Heart left ventricle (tissue), 13 donors: Measurements from ENCODE around the gene RXFP1.

Experiments used
- CTCF ChIP-seq, 12 donors: fragments of 200-600 bp; sonication (generic) in 4 of 12; IDR thresholded peaks; one replicate each; pipeline versions ENCODE4 v1.5.0 to v1.8.0; 2018 to 2022; ENCODE audit warnings: antibody characterized with exemption in 12 of 12, mild to moderate bottlenecking in 5 of 12
- POLR2A ChIP-seq, 2 donors: fragments of 450-650 bp; IDR thresholded peaks; one replicate each; pipeline ENCODE4 v1.6.1; 2017; ENCODE audit warnings: antibody characterized with exemption in 2 of 2, mild to moderate bottlenecking in 2 of 2, moderate library complexity in 2 of 2
- donor health status: ischemic (EF 13 %, LVEDD 7.1; RV severe dilation, severe dysfunction).
- donor health status: DM: no; HTN: yes; CAD: no.
- donor health status: DM: no; HTN: no; CAD: no.
- donor health status: ischemic (EF 25% LVEDD 6.9; RV normal size, moderate dysfunction).
- donor health status: ischemic (EF 25% LVEDD 5.7; RV mildly dilated, moderate dysfunction).
- donor health status: ischemic (EF 35%, LVEDD 5.7; RV mildly dilated, moderate dysfunction).
- donor health status: nonischemic (EF 11% LVEDD 7.7; RV severe dilation, severe dysfunction).
- donor health status: DM: yes; HTN: yes; CAD: no.
- donor health status: PGD.
- donor health status: ischemic (EF 29% LVEDD 5.4; RV normal size, mild dysfunction).
- donor health status: nonischemic (EF 23%, LVEDD 6.1; RV moderate dilation, normal function).

- TF ChIP-seq CTCF (IDR thresholded peaks at IDR 0.05) (no peak), POLR2A (IDR thresholded peaks at IDR 0.05) (no peak)
Measured at GRCh38 chr4:158536833-158537232, 15.2 kb downstream of the RXFP1 start.
